ENCODE data around the gene LIN7C. TPM values are rescaled to one million over a fixed set of nuclear protein-coding genes. Genes with fewer than 3 reads are reported as not detected.
"Not testable (repeated sequence)": the region's sequence is repeated elsewhere in the genome, so short reads cannot be mapped to it uniquely, and the experiment has no call there.

LIN7C gene
- total RNA-seq = 27.8 and 28.2 TPM in 2 replicates

GRCh38 chr11:27506200-27507182, at the start of gene LIN7C:
Gene LIN7C (minus strand): TSS chr11:27506769. CDS start chr11:27506752, 17 bp downstream.
- intact Hi-C loops (cut with micrococcal nuclease) = loop anchor here (1.0 to 2.0 kb wide), 5 partner anchors 7 to 1222 kb away; partner anchors contain the start of genes CCDC34, KIF18A, LGR4 and METTL15

GRCh38 chr11:27555264-27555663, 48.7 kb upstream of the LIN7C start:
- intact Hi-C loops (cut with micrococcal nuclease) = no loop called here

DNA sequence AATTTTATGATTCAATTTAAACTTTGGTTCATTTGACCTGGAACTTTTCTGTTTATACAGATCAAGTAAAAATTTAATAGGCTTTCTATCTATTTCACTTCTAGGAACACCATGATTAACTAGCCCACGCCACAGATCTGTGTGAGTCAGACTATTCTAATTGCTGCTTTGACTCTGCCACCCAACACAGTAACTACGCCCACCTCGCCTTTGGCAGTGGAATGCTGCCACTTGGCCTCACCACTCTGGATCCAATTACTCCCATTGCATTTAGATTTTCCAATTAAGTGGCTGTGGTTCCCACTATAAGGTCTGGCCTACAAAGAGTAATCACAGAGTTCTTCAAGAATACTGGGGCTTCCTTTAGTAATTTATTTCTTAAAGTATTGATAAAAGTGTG, 46.6 kb upstream of the LIN7C start:
- intact Hi-C loops (cut with micrococcal nuclease) = no loop called here

- intact Hi-C loops (cut with micrococcal nuclease) = no loop called here
Measured at GRCh38 chr11:27552341-27552740, 45.8 kb upstream of the LIN7C start.

DNA sequence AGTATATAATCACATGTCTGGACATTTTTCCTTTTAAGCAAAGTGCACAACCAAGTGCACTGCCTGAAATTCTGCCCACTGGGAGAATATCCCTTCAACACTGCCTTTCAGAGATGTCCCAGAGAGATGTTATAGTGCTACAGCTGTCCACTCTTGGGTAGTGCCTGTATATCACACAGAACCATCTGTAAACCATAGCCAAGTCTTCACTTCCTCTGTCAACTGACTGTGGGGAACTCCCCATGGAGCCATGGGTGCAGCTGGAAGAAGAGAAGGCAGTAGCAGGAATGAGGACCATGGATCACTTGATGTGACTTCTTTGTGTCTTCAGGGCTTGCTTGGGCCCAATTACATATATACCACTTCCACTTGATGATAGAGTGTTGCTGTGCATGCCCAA, 44.6 kb upstream of the LIN7C start:
- intact Hi-C loops (cut with micrococcal nuclease) = no loop called here

GRCh38 chr11:27545946-27546345, 39.4 kb upstream of the LIN7C start:
- intact Hi-C loops (cut with micrococcal nuclease) = no loop called here

- intact Hi-C loops (cut with micrococcal nuclease) = no loop called here
Measured at GRCh38 chr11:27545035-27545434, 38.5 kb upstream of the LIN7C start.

GRCh38 chr11:27541790-27542189, 35.2 kb upstream of the LIN7C start:
- intact Hi-C loops (cut with micrococcal nuclease) = no loop called here

DNA sequence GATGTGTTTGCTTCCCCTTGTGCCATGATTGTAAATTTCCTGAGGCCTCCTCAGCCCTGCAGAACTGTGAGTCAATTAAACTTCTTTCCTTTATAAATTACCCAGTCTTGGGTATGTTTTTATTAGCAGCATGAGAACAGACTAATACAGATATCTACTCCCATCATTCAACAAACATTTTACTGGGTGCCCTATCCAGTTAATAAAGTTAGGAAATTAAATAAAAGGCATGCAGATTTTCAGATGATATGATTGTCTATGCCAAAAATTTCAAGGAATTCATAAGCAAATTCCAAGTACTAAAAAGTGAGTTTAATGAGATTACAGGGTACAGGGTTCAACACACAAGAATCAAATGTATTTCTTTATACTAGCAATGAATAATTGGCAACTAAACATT, 33.5 kb upstream of the LIN7C start:
- intact Hi-C loops (cut with micrococcal nuclease) = no loop called here

GRCh38 chr11:27535103-27535502, 28.5 kb upstream of the LIN7C start:
- intact Hi-C loops (cut with micrococcal nuclease) = no loop called here

GRCh38 chr11:27532652-27533325, 26.2 kb upstream of the LIN7C start:
- intact Hi-C loops (cut with micrococcal nuclease) = no loop called here

GRCh38 chr11:27528712-27529111, 22.1 kb upstream of the LIN7C start:
- intact Hi-C loops (cut with micrococcal nuclease) = no loop called here

- intact Hi-C loops (cut with micrococcal nuclease) = no loop called here
Measured at GRCh38 chr11:27526535-27526934, 20.0 kb upstream of the LIN7C start.

DNA sequence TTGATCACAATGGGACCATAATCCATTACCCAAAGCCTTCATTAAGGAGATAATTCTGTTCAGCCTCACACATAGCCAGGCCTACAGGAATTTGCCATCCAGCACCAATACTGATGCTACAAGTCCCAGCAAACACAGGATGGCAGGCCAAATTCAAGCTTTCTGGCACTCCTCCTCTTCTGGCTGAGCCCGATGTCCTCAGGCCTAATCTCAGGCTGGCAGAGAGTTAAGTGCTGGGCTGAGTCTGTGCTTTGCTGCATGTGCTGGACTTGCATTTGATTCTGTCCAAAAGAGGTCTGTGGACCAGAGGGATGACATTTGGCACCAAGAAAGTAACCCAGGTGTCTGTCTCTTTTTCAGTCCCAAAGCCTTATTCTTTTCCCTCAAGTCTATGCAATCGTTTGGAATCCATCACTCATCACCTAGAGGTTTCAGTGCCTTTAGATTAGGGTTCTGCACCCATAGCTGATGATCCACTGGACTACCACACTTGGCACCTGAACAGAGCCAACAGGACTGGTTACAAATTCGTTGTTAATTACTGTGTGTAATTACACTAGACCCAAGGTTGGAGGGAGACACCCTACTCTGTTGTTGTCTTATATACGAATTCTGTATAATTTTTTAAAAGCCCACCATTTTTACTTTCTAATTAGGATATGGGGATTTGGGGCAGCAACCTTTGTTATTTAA, 19.4 kb upstream of the LIN7C start:
- intact Hi-C loops (cut with micrococcal nuclease) = no loop called here

GRCh38 chr11:27524155-27524554, 17.6 kb upstream of the LIN7C start:
- intact Hi-C loops (cut with micrococcal nuclease) = no loop called here

DNA sequence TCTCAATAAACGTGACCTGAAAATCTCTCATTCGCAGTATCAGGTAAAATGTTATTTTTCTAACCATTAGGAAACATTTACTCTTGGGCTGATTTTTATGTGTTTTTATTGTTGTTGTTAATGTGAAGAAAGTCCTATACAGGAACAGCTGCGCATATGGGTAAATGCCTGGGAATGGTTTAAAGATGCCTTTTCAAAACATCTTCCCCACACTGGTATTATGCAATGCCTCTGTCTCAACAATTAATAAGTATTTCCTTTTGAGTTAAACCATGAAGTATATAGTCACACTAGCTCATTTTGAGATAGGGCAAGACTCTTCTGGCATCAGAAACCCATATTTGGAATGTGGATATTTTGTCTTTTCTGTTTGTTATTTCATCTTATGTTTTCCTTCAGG, 13.7 kb upstream of the LIN7C start:
- intact Hi-C loops (cut with micrococcal nuclease) = no loop called here

DNA sequence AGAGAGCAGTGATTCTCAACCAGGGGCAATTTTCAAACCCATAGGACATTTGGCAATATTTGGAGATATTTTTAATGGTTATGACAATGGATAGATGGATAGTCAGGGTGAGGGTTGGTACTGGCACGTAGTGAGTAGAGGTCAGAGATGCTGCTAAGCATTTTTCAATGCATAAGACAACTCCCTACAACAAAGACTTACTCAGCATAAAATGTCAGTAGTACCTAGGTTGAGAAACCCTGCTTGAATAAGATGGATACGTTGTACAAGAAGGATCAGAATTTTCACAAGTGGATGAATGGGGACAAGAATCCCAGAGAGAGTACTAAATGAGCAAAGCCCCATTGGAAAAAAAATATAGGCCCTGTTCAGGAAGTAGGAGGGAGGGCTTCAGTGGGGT, 11.9 kb upstream of the LIN7C start:
- intact Hi-C loops (cut with micrococcal nuclease) = no loop called here

- intact Hi-C loops (cut with micrococcal nuclease) = not testable (repeated sequence)
Measured at GRCh38 chr11:27517490-27517889, 10.9 kb upstream of the LIN7C start.

- intact Hi-C loops (cut with micrococcal nuclease) = no loop called here
Measured at GRCh38 chr11:27514558-27514957, 8.0 kb upstream of the LIN7C start.

GRCh38 chr11:27514076-27514475, 7.5 kb upstream of the LIN7C start:
- intact Hi-C loops (cut with micrococcal nuclease) = no loop called here

DNA sequence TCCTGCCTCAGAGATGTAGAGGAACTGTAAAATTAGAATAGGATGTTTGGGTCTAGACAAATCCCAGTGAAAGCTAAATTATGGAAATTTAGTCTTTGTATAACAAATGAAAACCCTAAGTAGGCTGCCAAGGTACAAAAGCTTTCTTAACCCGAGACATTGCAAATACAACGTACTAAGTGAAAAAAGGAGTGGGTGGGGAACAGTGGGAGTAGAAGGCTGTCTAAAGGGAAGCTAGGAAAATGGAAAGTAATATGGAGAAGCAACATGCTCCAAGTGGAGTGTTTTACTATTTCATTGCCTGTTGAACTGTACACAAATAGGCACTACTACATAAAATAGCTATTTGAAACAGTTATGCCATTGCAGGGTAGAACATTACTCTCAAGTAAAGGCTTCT, 6.8 kb upstream of the LIN7C start:
- intact Hi-C loops (cut with micrococcal nuclease) = no loop called here

DNA sequence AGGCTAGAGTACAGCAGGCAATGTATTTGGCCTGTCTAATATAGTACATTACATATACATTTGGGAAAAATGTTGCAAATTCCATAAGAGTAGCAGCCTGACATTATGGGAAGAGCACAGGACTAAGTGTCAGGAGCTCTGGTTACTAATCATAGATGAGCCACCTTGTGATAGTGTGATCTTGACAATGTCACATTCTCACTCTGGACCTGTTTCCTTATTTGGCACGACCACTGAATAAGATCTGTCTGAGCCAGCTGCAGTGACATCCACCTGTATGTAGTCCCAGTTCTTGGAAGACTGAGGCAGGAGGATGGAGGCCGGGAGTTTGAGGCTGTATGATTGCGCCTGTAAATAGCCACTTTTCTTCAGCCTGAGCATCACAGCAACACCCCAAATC, 5.7 kb upstream of the LIN7C start:
- intact Hi-C loops (cut with micrococcal nuclease) = no loop called here
